Upper lobe of right lung (tissue), 1 donor: ENCODE measurements around the gene B3GALT5. TPM values are rescaled to one million over a fixed set of nuclear protein-coding genes. Genes with fewer than 3 reads are reported as not detected.
"Not testable (repeated sequence)": the region's sequence is repeated elsewhere in the genome, so short reads cannot be mapped to it uniquely, and the experiment has no call there.

ENCODE experiments used
- ATAC-seq: fragments of 200-7000 bp; cut with Tn5 transposase; one replicate; pipeline ENCODE4 v1.9.1; 2020; ENCODE audit warnings: mild to moderate bottlenecking, moderate library complexity
- DNase-seq: peaks from one replicate; pipeline ENCODE4 v3.0.0-alpha.2; 2020
- H3K27ac ChIP-seq: fragments of 200-600 bp; one replicate; pipeline ENCODE4 v1.8.0; 2022
- H3K27me3 ChIP-seq: fragments of 200-600 bp; one replicate; pipeline ENCODE4 v1.8.0; 2022; ENCODE audit warnings: mild to moderate bottlenecking
- H3K36me3 ChIP-seq: fragments of 200-600 bp; one replicate; pipeline ENCODE4 v1.8.0; 2022
- H3K4me1 ChIP-seq: fragments of 200-600 bp; one replicate; pipeline ENCODE4 v1.8.0; 2022
- H3K4me3 ChIP-seq: fragments of 200-600 bp; one replicate; pipeline ENCODE4 v1.8.0; 2022; ENCODE audit warnings: mild to moderate bottlenecking
- H3K9me3 ChIP-seq: fragments of 200-600 bp; one replicate; pipeline ENCODE4 v1.8.0; 2022
- CTCF ChIP-seq: fragments of 200-600 bp; IDR thresholded peaks from one replicate; pipeline ENCODE4 v1.8.0; 2022; ENCODE audit warnings: antibody characterized with exemption
- intact Hi-C: fragments of 100-400 bp; cut with DNase I; formaldehyde crosslinking; loops from one replicate; pipeline ENCODE4 v1.11.0; 2022
- total RNA-seq: library from RNA; stranded (reverse); fragmentation: NEBNext Ultra II Directional; extraction: Animal tissue kit (Norgen Biotek cat#: 25700); gene quantifications from one replicate; pipeline ENCODE4 v1.2.1, GENCODE V29; 2021
- donor health status: DM: no; HTN: yes; CAD: no; lungs with severe emphysema.

B3GALT5 gene
- total RNA-seq, 1 donor from 2014 or later: not detected

GRCh38 chr21:39686646-39687468 is 74.1 kb downstream of the B3GALT5 start:
- DNase-seq (no peak), ATAC-seq (no peak)
- Histone ChIP-seq H3K27ac (no peak overlapping the region), H3K4me1 (no peaks in the 10 kb centered on the region), H3K27me3 (no peaks in the 10 kb centered on the region), H3K9me3 (no peaks in the 10 kb centered on the region), H3K4me3 (no peak overlapping the region), H3K36me3 (no peaks in the 10 kb centered on the region)
- intact Hi-C loops: no loop called here
- no peak for TF ChIP-seq CTCF

- ATAC-seq: no peak
- no peak overlapping the region for H3K27ac ChIP-seq
- H3K4me1 ChIP-seq: no peaks in the 10 kb centered on the region
- no peaks in the 10 kb centered on the region for H3K9me3 ChIP-seq
- intact Hi-C loops: no loop called here
- no peak for TF ChIP-seq CTCF
- H3K36me3 ChIP-seq: no peaks in the 10 kb centered on the region
- no peaks in the 10 kb centered on the region for H3K27me3 ChIP-seq
- no peak for DNase-seq
- H3K4me3 ChIP-seq: no peak overlapping the region
These were observed 75.3 kb downstream of the B3GALT5 start for GRCh38 chr21:39688010-39688409.

- ATAC-seq, H3K27me3 ChIP-seq, H3K4me1 ChIP-seq, intact Hi-C loops, H3K4me3 ChIP-seq, H3K36me3 ChIP-seq, H3K27ac ChIP-seq, H3K9me3 ChIP-seq, DNase-seq: not testable (repeated sequence)
These were observed 77.1 kb downstream of the B3GALT5 start for GRCh38 chr21:39689860-39690259.

- no peak for DNase-seq
- H3K27ac ChIP-seq: no peak overlapping the region
- TF ChIP-seq CTCF: no peak
- intact Hi-C loops: no loop called here
- H3K4me3 ChIP-seq: no peak overlapping the region
- H3K27me3 ChIP-seq: no peaks in the 10 kb centered on the region
- H3K4me1 ChIP-seq: no peaks in the 10 kb centered on the region
- ATAC-seq: no peak
- no peaks in the 10 kb centered on the region for H3K9me3 ChIP-seq
- H3K36me3 ChIP-seq: no peaks in the 10 kb centered on the region
These were observed 77.7 kb downstream of the B3GALT5 start for GRCh38 chr21:39690454-39690853.

- Histone ChIP-seq H3K27me3 (peaks cover 3% of the 10 kb centered on the region), H3K4me1 (no peaks in the 10 kb centered on the region), H3K4me3 (no peak overlapping the region), H3K9me3 (no peaks in the 10 kb centered on the region), H3K27ac (no peak overlapping the region), H3K36me3 (no peaks in the 10 kb centered on the region)
- TF ChIP-seq CTCF: no peak
- ATAC-seq (no peak), DNase-seq (no peak)
- intact Hi-C loops: no loop called here
These were observed 82.0 kb downstream of the B3GALT5 start for GRCh38 chr21:39694750-39695149.

GRCh38 chr21:39696196-39696595 is 83.5 kb downstream of the B3GALT5 start:
- Histone ChIP-seq H3K27ac (no peak overlapping the region), H3K4me1 (no peaks in the 10 kb centered on the region), H3K4me3 (no peak overlapping the region), H3K27me3 (peaks cover 3% of the 10 kb centered on the region), H3K9me3 (no peaks in the 10 kb centered on the region), H3K36me3 (no peaks in the 10 kb centered on the region)
- no peak for TF ChIP-seq CTCF
- intact Hi-C loops: no loop called here
- ATAC-seq (no peak), DNase-seq (no peak)
